ENCODE results near the gene ATF4. TPM values are rescaled to one million over a fixed set of nuclear protein-coding genes. Genes with fewer than 3 reads are reported as not detected.
A peak's percentile ranks its signal among the peaks of the same experiment; 100 is the strongest.

Gene ATF4
- total RNA-seq, 1 donor from 2014 or later: 327 TPM

DNA sequence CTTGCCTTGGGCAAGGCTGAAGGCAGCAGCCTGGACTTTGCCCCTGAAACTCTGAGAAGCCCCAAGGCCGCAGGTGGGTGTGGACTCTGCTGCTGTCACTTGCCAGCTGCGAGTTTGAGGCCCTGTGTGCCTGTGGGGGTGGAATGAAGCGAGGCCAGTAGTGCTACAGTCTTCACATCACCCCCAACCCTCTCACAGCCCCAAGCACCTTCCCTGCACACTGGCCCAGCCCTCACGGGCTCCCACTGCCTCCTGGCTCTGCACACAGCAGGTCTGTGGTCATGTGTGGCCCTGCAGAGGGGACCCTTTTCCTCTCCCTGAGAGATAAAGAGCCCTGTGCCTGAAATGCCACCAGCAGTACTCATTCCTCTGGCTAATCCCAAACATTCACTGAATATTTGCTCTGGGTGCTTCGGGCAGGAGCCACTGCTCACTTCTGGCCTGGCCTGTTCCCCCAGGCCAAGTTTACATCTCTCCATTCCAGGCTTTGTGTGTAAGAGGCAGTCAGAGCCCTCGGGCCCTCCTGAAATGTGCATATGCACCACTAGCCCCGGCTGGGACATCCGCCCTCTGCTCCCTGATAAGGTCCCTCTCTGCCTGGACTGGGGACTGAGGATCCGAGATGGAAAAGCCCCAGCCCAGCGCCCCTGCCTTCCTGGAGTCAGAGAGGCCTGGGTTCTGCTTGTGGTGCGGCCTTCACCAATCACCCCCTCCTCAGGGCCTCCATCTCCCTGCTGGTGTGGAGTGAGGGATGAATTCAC, 45.8 kb upstream of the ATF4 start:
- no peak for TF ChIP-seq CTCF (IDR thresholded peaks at IDR 0.05)
- H3K4me3 ChIP-seq: no peak overlapping the region

DNA sequence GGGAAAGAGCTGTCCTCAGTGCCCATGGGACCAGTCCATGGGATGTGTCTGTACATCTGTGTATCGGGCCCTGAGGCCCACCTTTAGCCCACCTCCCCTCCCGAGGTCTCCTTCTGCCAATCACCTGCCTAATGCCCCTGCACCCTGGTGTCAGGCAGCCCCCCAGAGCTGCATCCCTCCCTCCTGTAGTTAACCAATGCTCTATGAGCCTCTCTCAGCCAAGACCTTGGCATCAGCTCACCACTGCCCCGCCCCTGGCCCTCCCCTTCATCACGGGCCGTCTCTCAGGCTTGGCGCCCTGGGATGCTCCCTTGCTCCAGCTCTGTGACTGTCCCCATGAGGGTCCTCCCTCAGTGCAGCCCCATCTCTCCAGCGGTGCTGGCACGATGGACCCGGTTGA, 45.0 kb upstream of the ATF4 start:
- Histone ChIP-seq H3K4me3 (no peak overlapping the region), H3K27me3 (no peaks in the 10 kb centered on the region), H3K27ac (no peak overlapping the region), H3K4me1 (peaks cover 27% of the 10 kb centered on the region), H3K36me3 (no peaks in the 10 kb centered on the region), H3K9me3 (no peaks in the 10 kb centered on the region)
- intact Hi-C loops (cut with DNase I): no loop called here
- ATAC-seq (no peak), DNase-seq (no peak)
- TF ChIP-seq CTCF (IDR thresholded peaks at IDR 0.05): no peak

More for the DNA sequence above, 45.8 kb upstream of the ATF4 start:
- intact Hi-C loops (cut with DNase I): no loop called here
- Histone ChIP-seq H3K27me3 (no peaks in the 10 kb centered on the region), H3K27ac (peak overlapping the region; percentile 11), H3K4me1 (peaks cover 27% of the 10 kb centered on the region), H3K36me3 (no peaks in the 10 kb centered on the region), H3K9me3 (no peaks in the 10 kb centered on the region)
- DNase-seq: no peak
- no peak for ATAC-seq

- H3K9me3 ChIP-seq: no peaks in the 10 kb centered on the region
- no peaks in the 10 kb centered on the region for H3K27me3 ChIP-seq
- intact Hi-C loops (cut with DNase I): no loop called here
- no peak overlapping the region for H3K27ac ChIP-seq
- ATAC-seq (no peak), DNase-seq (no peak)
- H3K4me3 ChIP-seq: no peak overlapping the region
- H3K4me1 ChIP-seq: peaks cover 24% of the 10 kb centered on the region
- no peak for TF ChIP-seq CTCF (IDR thresholded peaks at IDR 0.05)
- H3K36me3 ChIP-seq: no peaks in the 10 kb centered on the region
Measured at GRCh38 chr22:39475902-39476301, 44.5 kb upstream of the ATF4 start.

DNA sequence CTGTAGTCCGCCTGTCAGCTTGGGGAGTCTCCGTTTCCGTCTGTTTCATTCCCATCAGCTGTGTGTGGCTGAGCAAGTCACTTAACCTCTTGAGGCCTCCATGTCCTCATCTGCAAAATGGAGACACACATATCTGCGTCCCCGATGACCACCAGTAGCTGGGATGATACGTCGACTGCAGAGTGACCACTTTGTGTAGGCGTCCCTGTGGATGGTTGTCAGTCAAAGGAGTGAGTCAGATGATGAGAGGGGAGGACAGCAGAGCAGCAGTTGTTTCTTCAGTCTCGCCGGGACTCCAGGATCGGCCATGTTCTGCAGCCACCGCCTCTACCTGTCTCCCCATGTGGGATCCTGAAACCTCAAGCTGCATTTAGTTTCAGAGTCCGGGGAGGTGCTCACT, 43.7 kb upstream of the ATF4 start:
- intact Hi-C loops (cut with DNase I): no loop called here
- Histone ChIP-seq H3K4me3 (no peak overlapping the region), H3K27me3 (no peaks in the 10 kb centered on the region), H3K4me1 (peaks cover 17% of the 10 kb centered on the region), H3K9me3 (no peaks in the 10 kb centered on the region), H3K36me3 (no peaks in the 10 kb centered on the region), H3K27ac (no peak overlapping the region)
- no peak for TF ChIP-seq CTCF (IDR thresholded peaks at IDR 0.05)
- DNase-seq: no peak
- ATAC-seq: no peak

- no peaks in the 10 kb centered on the region for H3K27me3 ChIP-seq
- no peak for TF ChIP-seq CTCF (IDR thresholded peaks at IDR 0.05)
- H3K9me3 ChIP-seq: no peaks in the 10 kb centered on the region
- peaks cover 8% of the 10 kb centered on the region for H3K4me1 ChIP-seq
- no peak overlapping the region for H3K27ac ChIP-seq
- no peaks in the 10 kb centered on the region for H3K36me3 ChIP-seq
- intact Hi-C loops (cut with DNase I): no loop called here
- ATAC-seq (no peak), DNase-seq (no peak)
- no peak overlapping the region for H3K4me3 ChIP-seq
Measured at GRCh38 chr22:39477542-39477941, 42.8 kb upstream of the ATF4 start.

Data from upper lobe of right lung (tissue), 1 donor.